IMR-90 (cell line): ENCODE data around the gene SLC25A34. TPM values are rescaled to one million over a fixed set of nuclear protein-coding genes. Genes with fewer than 3 reads are reported as not detected.

ENCODE experiments used
- ATAC-seq: fragments of 200-7000 bp; cut with Tn5 transposase; 2 replicates; pipeline ENCODE4 v1.9.1; 2020; ENCODE audit warnings: low read depth, mild to moderate bottlenecking, moderate library complexity
- BruUV-seq: library from RNA; stranded (reverse); fragments of 400-500 nt; replicated peaks from 2 replicates; lab custom pipeline; 2021; lab: Mats Ljungman, UMichigan
- CTCF ChIA-PET: fragments of 300-600 bp; formaldehyde crosslinking; extraction: SDS; loops from one replicate; lab custom pipeline; 2021; ENCODE audit warnings: antibody characterized with exemption; lab: Yijun Ruan, JAX
- POLR2A ChIA-PET: fragments of 300-600 bp; sonication (Branson Sonifier 250); formaldehyde crosslinking; loops from one replicate; lab custom pipeline; 2022; ENCODE audit warnings: antibody characterized with exemption; ENCODE audit not compliant: unreplicated experiment; lab: Charles Lee
- DNase-seq: peaks from one replicate; pipeline ENCODE4 v3.0.0; 2013
- H2AFZ ChIP-seq: replicated peaks from 2 replicates; pipeline ENCODE3; 2013; ENCODE audit warnings: low read length, mild to moderate bottlenecking; ENCODE audit not compliant: poor library complexity
- H2AK5ac ChIP-seq: 2 replicates; pipeline ENCODE4 v1.6.1; 2013; ENCODE audit warnings: low read depth, low read length, inconsistent platforms
- H2AK9ac ChIP-seq: replicated peaks from 2 replicates; pipeline ENCODE3; 2013; ENCODE audit warnings: mild to moderate bottlenecking, low read depth, low read length, moderate library complexity; ENCODE audit not compliant: poor library complexity
- H2BK120ac ChIP-seq: 2 replicates; pipeline ENCODE4 v1.6.1; 2013; ENCODE audit warnings: low read depth, low read length, inconsistent platforms
- H2BK15ac ChIP-seq: 3 replicates; pipeline ENCODE4 v1.6.1; 2013; ENCODE audit warnings: low read depth, low read length, inconsistent platforms
- H2BK20ac ChIP-seq: 2 replicates; pipeline ENCODE4 v1.6.1; 2013; ENCODE audit warnings: low read depth, mild to moderate bottlenecking, inconsistent platforms, low read length, moderate library complexity
- H2BK5ac ChIP-seq: 2 replicates; pipeline ENCODE4 v1.6.1; 2013; ENCODE audit warnings: mild to moderate bottlenecking, low read depth, low read length, inconsistent platforms; ENCODE audit not compliant: poor library complexity, severe bottlenecking
- H3K14ac ChIP-seq: replicated peaks from 2 replicates; pipeline ENCODE4 v1.6.1; 2013; ENCODE audit warnings: low read depth, low read length, inconsistent platforms
- H3K18ac ChIP-seq: 2 replicates; pipeline ENCODE4 v1.6.1; 2013; ENCODE audit warnings: low read depth, low read length, control low read depth
- H3K23ac ChIP-seq: 2 replicates; pipeline ENCODE4 v1.6.1; 2013; ENCODE audit warnings: low read depth, low read length, inconsistent platforms
- H3K27ac ChIP-seq: 2 replicates; pipeline ENCODE4 v1.5.1; 2013; ENCODE audit warnings: mild to moderate bottlenecking, control low read depth, low read length; ENCODE audit not compliant: insufficient read depth
- H3K27me3 ChIP-seq: 2 replicates; pipeline ENCODE4 v1.6.1; 2013; ENCODE audit warnings: low read length; ENCODE audit not compliant: control insufficient read depth, insufficient read depth
- H3K36me3 ChIP-seq: 2 replicates; pipeline ENCODE4 v1.6.1; 2013; ENCODE audit warnings: low read length, mixed read lengths; ENCODE audit not compliant: control insufficient read depth, insufficient read depth
- H3K4ac ChIP-seq: 2 replicates; pipeline ENCODE4 v1.6.1; 2013; ENCODE audit warnings: low read depth, low read length, inconsistent platforms
- H3K4me1 ChIP-seq: 2 replicates; pipeline ENCODE4 v1.6.1; 2013; ENCODE audit warnings: low read length, mixed read lengths; ENCODE audit not compliant: control insufficient read depth, insufficient read depth
- H3K4me2 ChIP-seq: 2 replicates; pipeline ENCODE4 v1.6.1; 2013; ENCODE audit warnings: low read depth, mild to moderate bottlenecking, control low read depth, low read length, moderate library complexity
- H3K4me3 ChIP-seq: 2 replicates; pipeline ENCODE4 v1.5.1; 2013; ENCODE audit warnings: low read depth, mild to moderate bottlenecking, control low read depth, low read length, moderate library complexity; ENCODE audit not compliant: insufficient read depth
- H3K56ac ChIP-seq: 2 replicates; pipeline ENCODE4 v1.6.1; 2013; ENCODE audit warnings: low read length, inconsistent platforms; ENCODE audit not compliant: insufficient read depth; ENCODE audit errors: extremely low read depth
- H3K79me1 ChIP-seq, 2 experiments: 2 replicates each; pipeline ENCODE4 v1.6.1; 2013; ENCODE audit warnings: low read length in 2 of 2, inconsistent platforms in 1 of 2, low read depth in 1 of 2
- H3K9ac ChIP-seq: 2 replicates; pipeline ENCODE4 v1.6.1; 2013; ENCODE audit warnings: low read depth, low read length, control low read depth
- H3K9me1 ChIP-seq: 2 replicates; pipeline ENCODE4 v1.6.1; 2013; ENCODE audit warnings: low read length, inconsistent platforms; ENCODE audit not compliant: insufficient read depth
- H3K9me3 ChIP-seq: 2 replicates; pipeline ENCODE4 v1.6.1; 2013; ENCODE audit warnings: low read length; ENCODE audit not compliant: control insufficient read depth, insufficient read depth
- H4K20me1 ChIP-seq: 2 replicates; pipeline ENCODE4 v1.6.1; 2013; ENCODE audit warnings: low read length, inconsistent platforms; ENCODE audit not compliant: insufficient read depth
- H4K5ac ChIP-seq: 2 replicates; pipeline ENCODE4 v1.6.1; 2013; ENCODE audit warnings: mild to moderate bottlenecking, low read depth, low read length, control low read depth
- H4K8ac ChIP-seq, 2 experiments: 2 replicates each; pipeline ENCODE4 v1.6.1; 2013; ENCODE audit warnings: low read depth in 2 of 2, low read length in 2 of 2, control low read depth in 1 of 2, inconsistent platforms in 1 of 2
- H4K91ac ChIP-seq: 2 replicates; pipeline ENCODE4 v1.6.1; 2013; ENCODE audit warnings: low read depth, low read length, inconsistent platforms; ENCODE audit not compliant: insufficient read depth
- POLR2A ChIP-seq: IDR thresholded peaks from 2 replicates; pipeline ENCODE4 v1.6.1; 2012; ENCODE audit warnings: mild to moderate bottlenecking, low read depth, low read length
- SMC3 ChIP-seq: fragments of 150-350 bp; IDR thresholded peaks from 2 replicates; pipeline ENCODE4 v1.6.1; 2016; ENCODE audit warnings: low read depth, mild to moderate bottlenecking, antibody characterized with exemption, low read length, moderate library complexity
- WGBS, 2 experiments: methylation state at CpG; one replicate each; pipeline versions ENCODE4 v1.1.5 to v1.1.7; 2013; ENCODE audit warnings: missing lambda C conversion rate in 2 of 2; ENCODE audit not compliant: insufficient read length in 1 of 2; ENCODE audit errors: extremely low coverage in 2 of 2; 5-methylcytosine and 5-hydroxymethylcytosine counted together
- dilution Hi-C: fragments of 300-500 bp; cut with HindIII; formaldehyde crosslinking; loops from one replicate; pipeline ENCODE4 v1.14.3; 2018; ENCODE audit warnings: low sequenced_read_pairs; ENCODE audit not compliant: unreplicated experiment
- in situ Hi-C: fragments of 300-500 bp; cut with MboI; formaldehyde crosslinking; loops from 3 replicates; pipeline ENCODE4 v1.14.3; 2019; ENCODE audit warnings: low sequenced_read_pairs, inconsistent platforms, mixed read lengths
- intact Hi-C: fragments of 100-400 bp; cut with micrococcal nuclease; formaldehyde crosslinking; loops from 2 replicates; pipeline ENCODE4 v1.10.0; 2022
- polyA plus RNA-seq, 3 experiments: library from polyadenylated mRNA; depleted of rRNA; stranded (reverse); fragments of >200 nt; gene quantifications; 2 replicates each; pipeline ENCODE4 v1.2.3, GENCODE V29; 2012; ENCODE audit warnings: low replicate concordance in 1 of 3
- total RNA-seq: library from RNA; depleted of rRNA; stranded (reverse); fragments of >200 nt; gene quantifications from 2 replicates; pipeline ENCODE4 v1.2.3, GENCODE V29; 2012

The SLC25A34 gene
- total and polyA plus RNA-seq, 2 of the 4 experiments (the other 2 are of a cell fraction) = under 0.01 to 0.72 TPM

DNA sequence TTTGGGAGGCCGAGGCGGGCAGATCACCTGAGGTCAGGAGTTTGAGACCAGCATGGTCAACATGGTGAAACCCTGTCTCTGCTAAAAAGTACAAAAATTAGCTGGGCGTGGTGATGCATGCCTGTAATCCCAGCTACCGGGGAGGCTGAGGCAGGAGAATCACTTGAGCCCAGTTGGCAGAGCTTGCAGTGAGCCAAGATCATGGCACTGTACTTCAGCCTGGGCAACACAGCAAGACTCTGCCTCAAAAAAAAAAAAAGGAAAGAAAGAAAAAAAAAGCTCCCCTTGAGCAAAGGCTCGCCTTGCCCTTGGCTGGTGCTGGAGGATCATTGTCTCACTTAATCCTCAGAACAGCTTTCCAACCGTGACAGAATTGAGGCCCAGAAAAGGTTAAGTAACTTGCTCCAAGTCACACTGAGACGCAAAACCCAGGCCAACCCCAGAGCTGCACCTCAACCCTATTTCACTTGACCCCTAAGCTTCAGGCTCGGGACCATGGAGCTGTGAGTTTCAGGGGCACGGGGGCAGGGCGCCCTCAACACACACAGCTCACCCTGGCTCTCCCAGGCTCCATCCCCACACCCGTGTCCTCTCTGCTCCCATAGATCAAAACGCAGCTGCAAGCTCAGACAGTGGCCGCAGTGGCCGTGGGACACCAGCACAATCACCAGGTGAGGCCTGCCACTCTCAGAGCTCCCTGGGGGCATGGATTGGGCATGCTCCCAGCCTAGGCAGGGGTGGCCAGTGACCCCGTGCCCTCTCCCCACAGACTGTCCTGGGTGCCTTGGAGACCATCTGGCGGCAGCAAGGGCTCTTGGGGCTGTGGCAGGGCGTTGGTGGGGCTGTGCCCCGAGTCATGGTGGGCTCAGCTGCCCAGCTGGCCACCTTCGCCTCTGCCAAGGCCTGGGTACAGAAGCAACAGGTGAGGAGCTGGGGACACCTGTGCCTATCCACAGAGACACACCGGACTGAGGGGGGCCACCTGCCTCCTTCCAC is 1.6 kb downstream of the SLC25A34 start:
- 89% methylated on average over 12 of the region's 20 CpGs; no CpG with 5 or more reads in 1 of the 2 experiments for WGBS, 2 experiments
- no peaks in the 10 kb centered on the region for H3K27me3 ChIP-seq

More for the DNA sequence above, 1.6 kb downstream of the SLC25A34 start:
- DNase-seq (no peak), ATAC-seq (no peak)
- Histone ChIP-seq H3K4me2 (no peak overlapping the region), H4K8ac (no peak overlapping the region), H4K91ac (no peak overlapping the region), H3K56ac (no peak overlapping the region), H3K18ac (no peak overlapping the region), H2AFZ (no peak overlapping the region), H3K9me1 (no peaks in the 10 kb centered on the region), H2BK20ac (no peak overlapping the region), H2AK5ac (no peak overlapping the region), H3K4me3 (no peak overlapping the region), H2BK15ac (no peak overlapping the region), H4K5ac (no peak overlapping the region), H2AK9ac (no peak overlapping the region), H3K4ac (no peak overlapping the region), H3K23ac (no peak overlapping the region), H3K27ac (no peak overlapping the region), H2BK5ac (no peak overlapping the region), H3K36me3 (peaks cover 26% of the 10 kb centered on the region), H4K20me1 (no peaks in the 10 kb centered on the region; the same call in 1 of the 2 replicates), H3K4me1 (no peaks in the 10 kb centered on the region), H3K79me1 (no peaks in the 10 kb centered on the region; a peak in 1 of 4 replicates), H3K9ac (no peak overlapping the region), H3K9me3 (no peaks in the 10 kb centered on the region), H2BK120ac (no peak overlapping the region), H3K14ac (no peak overlapping the region)
- TF ChIP-seq SMC3 (no peak), POLR2A (no peak)
- in situ Hi-C loops (no loop called here), intact Hi-C loops (no loop called here), dilution Hi-C loops (no loop called here)
- no TSS peak for BruUV-seq
- POLR2A ChIA-PET = no interaction called here
- CTCF ChIA-PET = no interaction called here
